GM12878 (cell line): ENCODE data around the gene TMCO1. TPM values are rescaled to one million over a fixed set of nuclear protein-coding genes. Genes with fewer than 3 reads are reported as not detected.

ENCODE experiments used
- ATAC-seq: fragments of 200-7000 bp; cut with Tn5 transposase; 3 replicates; pipeline ENCODE4 v1.9.1; 2020; ENCODE audit warnings: mild to moderate bottlenecking, moderate library complexity
- BruUV-seq: library from RNA; stranded (reverse); fragments of 400-500 nt; replicated peaks from 2 replicates; lab custom pipeline; 2021; lab: Mats Ljungman, UMichigan
- CTCF ChIA-PET: fragments of 300-600 bp; sonication (Branson Sonifier 250); formaldehyde crosslinking; extraction: SDS; loops from one replicate; lab custom pipeline; 2021; ENCODE audit warnings: inconsistent platforms; lab: Yijun Ruan, JAX
- POLR2A ChIA-PET: fragments of 350-600 bp; formaldehyde crosslinking; extraction: SDS; loops from one replicate; lab custom pipeline; 2021; ENCODE audit warnings: inconsistent platforms; lab: Charles Lee
- RAD21 ChIA-PET: fragments of 300-600 bp; sonication (Branson Sonifier 250); formaldehyde crosslinking; loops from one replicate; lab custom pipeline; 2023; ENCODE audit warnings: antibody characterized with exemption; ENCODE audit not compliant: unreplicated experiment; lab: Charles Lee
- SMC1A ChIA-PET: fragments of 300-600 bp; sonication (Branson Sonifier 250); formaldehyde crosslinking; loops from one replicate; lab custom pipeline; 2023; ENCODE audit not compliant: unreplicated experiment, uncharacterized antibody; lab: Charles Lee
- DNase-seq: peaks from one replicate; pipeline ENCODE4 v3.0.0-alpha.2; 2011; ENCODE audit warnings: low read depth, low spot score
- FAIRE-seq: peaks from 3 replicates; lab custom pipeline; 2011; peaks lifted over from hg19 to GRCh38; lab: Jason Lieb, UNC
- H2AFZ ChIP-seq: 2 replicates; pipeline ENCODE4 v1.6.0; 2011; ENCODE audit warnings: low read depth, low read length, control low read depth; ENCODE audit not compliant: control insufficient read depth
- H3K27ac ChIP-seq: 2 replicates; pipeline ENCODE4 v1.5.1; 2011; ENCODE audit warnings: control low read depth; ENCODE audit not compliant: control insufficient read depth, insufficient read depth
- H3K27me3 ChIP-seq, 2 experiments: replicated peaks in 1 of 2; 2 replicates each; pipeline versions ENCODE4 v1.6.0 to v1.6.1; 2011; ENCODE audit warnings: low read length in 1 of 2; ENCODE audit not compliant: control insufficient read depth in 2 of 2, insufficient read depth in 2 of 2
- H3K36me3 ChIP-seq, 2 experiments: 2 replicates each; pipeline ENCODE4 v1.5.1; 2011; ENCODE audit warnings: low read length in 1 of 2; ENCODE audit not compliant: control insufficient read depth in 2 of 2, insufficient read depth in 2 of 2
- H3K4me1 ChIP-seq: 2 replicates; pipeline ENCODE4 v1.6.1; 2011; ENCODE audit warnings: mild to moderate bottlenecking, low read length, moderate library complexity, mixed read lengths; ENCODE audit not compliant: control insufficient read depth, insufficient read depth
- H3K4me2 ChIP-seq: 2 replicates; pipeline ENCODE4 v1.6.0; 2011; ENCODE audit warnings: control low read depth; ENCODE audit not compliant: control insufficient read depth, insufficient read depth
- H3K4me3 ChIP-seq: fragments of 200-600 bp; sonication (generic); 2 replicates; pipeline ENCODE4 v1.5.1; 2016
- H3K79me2 ChIP-seq: 2 replicates; pipeline ENCODE4 v1.6.0; 2011; ENCODE audit warnings: low read length; ENCODE audit not compliant: control insufficient read depth, insufficient read depth
- H3K9ac ChIP-seq: 2 replicates; pipeline ENCODE4 v1.8.0; 2011; ENCODE audit warnings: low read length, control low read depth, mixed read lengths; ENCODE audit not compliant: control insufficient read depth, insufficient read depth
- H3K9me3 ChIP-seq: replicated peaks from 3 replicates; pipeline ENCODE4 v1.5.1; 2011; ENCODE audit warnings: mild to moderate bottlenecking, low read length; ENCODE audit not compliant: control insufficient read depth, insufficient read depth
- H4K20me1 ChIP-seq: 2 replicates; pipeline ENCODE4 v1.6.0; 2011; ENCODE audit not compliant: control insufficient read depth, insufficient read depth
- MEF2A ChIP-seq: IDR thresholded peaks from 2 replicates; pipeline ENCODE4 v1.6.1; 2011; ENCODE audit warnings: low read depth, mild to moderate bottlenecking, low read length, moderate library complexity; ENCODE audit not compliant: insufficient read depth
- MLLT1 ChIP-seq: fragments of 450-650 bp; IDR thresholded peaks from 2 replicates; pipeline ENCODE4 v1.6.1; 2016; ENCODE audit warnings: mild to moderate bottlenecking
- NR2F1 ChIP-seq: fragments of 450-650 bp; conservative IDR thresholded peaks from 2 replicates; pipeline ENCODE4 v1.6.1; 2017; ENCODE audit warnings: mild to moderate bottlenecking
- RBBP5 ChIP-seq: fragments of 200-600 bp; sonication (generic); conservative IDR thresholded peaks from 2 replicates; pipeline ENCODE4 v1.6.1; 2016
- STAT3 ChIP-seq: IDR thresholded peaks from 2 replicates; pipeline ENCODE4 v1.6.1; 2011; ENCODE audit warnings: low read depth, low read length, improper control_type of control experiment
- YY1 ChIP-seq: IDR thresholded peaks from 2 replicates; pipeline ENCODE4 v1.6.1; 2011; ENCODE audit warnings: low read depth, mild to moderate bottlenecking, low read length
- WGBS: methylation state at CpG from one replicate; pipeline ENCODE4 v1.1.6; 2016; ENCODE audit warnings: low lambda C conversion rate; ENCODE audit not compliant: insufficient replicate concordance, insufficient coverage; ENCODE audit errors: missing lambda C conversion rate; 5-methylcytosine and 5-hydroxymethylcytosine counted together
- in situ Hi-C: fragments of 300-500 bp; cut with MboI; formaldehyde crosslinking; loops from 9 replicates; pipeline ENCODE4 v1.14.3; 2018; ENCODE audit warnings: mixed read lengths
- intact Hi-C: fragments of 100-400 bp; cut with micrococcal nuclease; formaldehyde crosslinking; loops from one replicate; pipeline ENCODE4 v1.14.2; 2022; ENCODE audit not compliant: unreplicated experiment
- polyA plus RNA-seq, 11 experiments: library from polyadenylated mRNA; depleted of rRNA in 4 of 11; unstranded in 6 of 11; stranded (reverse) in 5 of 11; fragments of >200 nt; fragmentation: Nextera tagmentation in 4 of 11; fragmentation: Illumina TruSeq in 1 of 11; extraction: Ambion mirVana in 4 of 11; extraction: Trizol in 1 of 11; gene quantifications; 1 replicate in 1 of 11; 2 replicates in 10 of 11; pipeline versions ENCODE4 v1.2.1 to v1.2.3, GENCODE V29; 2011 to 2016; ENCODE audit warnings: inconsistent platforms in 2 of 11, missing spikeins in 2 of 11, low read depth in 1 of 11
- total RNA-seq, 4 experiments: library from RNA; depleted of rRNA in 3 of 4; stranded (reverse); fragments of >200 nt in 3 of 4; fragmentation: Illumina TruSeq in 1 of 4; extraction: Trizol in 1 of 4; gene quantifications; 2 replicates each; pipeline versions ENCODE4 v1.2.1 to v1.2.3, GENCODE V29; 2013 to 2021
- TF ChIP-seq, protein P1 (sequence below): fragments of 450-650 bp; IDR thresholded peaks from 2 replicates; pipeline ENCODE4 v1.6.1; 2016; ENCODE audit warnings: mild to moderate bottlenecking, moderate library complexity, borderline replicate concordance

TMCO1 gene
- total and polyA plus RNA-seq, 10 of the 15 experiments (the other 5 are each of a cell fraction or from before 2014, with no cell fraction given), result 50.3 to 253 (median 126) TPM

DNA sequence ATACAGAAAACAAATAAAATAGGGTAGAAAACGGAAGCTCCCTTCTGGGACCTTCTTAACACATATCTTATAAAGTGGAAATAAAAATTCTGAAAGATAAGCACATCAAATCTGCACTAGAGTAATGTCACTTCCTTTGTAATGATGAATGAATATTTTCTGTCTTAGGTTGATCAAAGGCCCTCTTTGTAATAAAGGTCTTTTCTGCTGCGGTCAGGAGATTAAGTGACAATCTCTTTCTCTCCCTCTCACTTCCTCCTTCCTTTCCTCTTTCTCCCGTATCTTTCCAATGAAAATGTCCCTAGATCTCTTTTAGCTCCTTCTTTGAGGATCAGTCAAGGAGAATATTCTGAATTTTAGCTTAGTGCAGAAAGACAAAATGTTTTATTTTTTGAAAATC lies 33.8 kb downstream of the TMCO1 start:
- intact Hi-C loops (no loop called here), in situ Hi-C loops (no loop called here)
- 0 out of 2 replicates have a peak, but pooled peaks cover 1% of the 10 kb centered on the region for H3K79me2 ChIP-seq
- H3K4me3 ChIP-seq, result no peak overlapping the region
- ChIA-PET RAD21 (interaction anchor here (1.1 kb wide), 1 partner anchor 142 kb away, joined by 3 read pairs; no protein-coding TSS in a partner anchor), POLR2A (no interaction called here)
- H3K4me2 ChIP-seq, result no peak overlapping the region
- FAIRE-seq, result no peak
- H3K27me3 ChIP-seq, result no peaks in the 10 kb centered on the region
- H3K27ac ChIP-seq, result no peak overlapping the region
- TF ChIP-seq RBBP5, result no peak
- TF ChIP-seq, protein P1, sequence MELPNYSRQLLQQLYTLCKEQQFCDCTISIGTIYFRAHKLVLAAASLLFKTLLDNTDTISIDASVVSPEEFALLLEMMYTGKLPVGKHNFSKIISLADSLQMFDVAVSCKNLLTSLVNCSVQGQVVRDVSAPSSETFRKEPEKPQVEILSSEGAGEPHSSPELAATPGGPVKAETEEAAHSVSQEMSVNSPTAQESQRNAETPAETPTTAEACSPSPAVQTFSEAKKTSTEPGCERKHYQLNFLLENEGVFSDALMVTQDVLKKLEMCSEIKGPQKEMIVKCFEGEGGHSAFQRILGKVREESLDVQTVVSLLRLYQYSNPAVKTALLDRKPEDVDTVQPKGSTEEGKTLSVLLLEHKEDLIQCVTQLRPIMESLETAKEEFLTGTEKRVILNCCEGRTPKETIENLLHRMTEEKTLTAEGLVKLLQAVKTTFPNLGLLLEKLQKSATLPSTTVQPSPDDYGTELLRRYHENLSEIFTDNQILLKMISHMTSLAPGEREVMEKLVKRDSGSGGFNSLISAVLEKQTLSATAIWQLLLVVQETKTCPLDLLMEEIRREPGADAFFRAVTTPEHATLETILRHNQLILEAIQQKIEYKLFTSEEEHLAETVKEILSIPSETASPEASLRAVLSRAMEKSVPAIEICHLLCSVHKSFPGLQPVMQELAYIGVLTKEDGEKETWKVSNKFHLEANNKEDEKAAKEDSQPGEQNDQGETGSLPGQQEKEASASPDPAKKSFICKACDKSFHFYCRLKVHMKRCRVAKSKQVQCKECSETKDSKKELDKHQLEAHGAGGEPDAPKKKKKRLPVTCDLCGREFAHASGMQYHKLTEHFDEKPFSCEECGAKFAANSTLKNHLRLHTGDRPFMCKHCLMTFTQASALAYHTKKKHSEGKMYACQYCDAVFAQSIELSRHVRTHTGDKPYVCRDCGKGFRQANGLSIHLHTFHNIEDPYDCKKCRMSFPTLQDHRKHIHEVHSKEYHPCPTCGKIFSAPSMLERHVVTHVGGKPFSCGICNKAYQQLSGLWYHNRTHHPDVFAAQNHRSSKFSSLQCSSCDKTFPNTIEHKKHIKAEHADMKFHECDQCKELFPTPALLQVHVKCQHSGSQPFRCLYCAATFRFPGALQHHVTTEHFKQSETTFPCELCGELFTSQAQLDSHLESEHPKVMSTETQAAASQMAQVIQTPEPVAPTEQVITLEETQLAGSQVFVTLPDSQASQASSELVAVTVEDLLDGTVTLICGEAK, result no peak
- TF ChIP-seq NR2F1, result no peak
- TF ChIP-seq MEF2A, result no peak
- TF ChIP-seq STAT3, result no peak
- TF ChIP-seq YY1, result no peak
- no peak for TF ChIP-seq MLLT1
- TF ChIP-seq, all 136 proteins: peak for 0
- Histone ChIP-seq H4K20me1 (no peaks in the 10 kb centered on the region), H3K4me1 (peaks cover 12% of the 10 kb centered on the region), H3K36me3 (peaks cover 0 to 7% of the 10 kb centered on the region in 2 experiments; a peak in 3 of 4 replicates), H3K9me3 (no peaks in the 10 kb centered on the region), H2AFZ (no peak overlapping the region), H3K9ac (no peak overlapping the region)
- CTCF ChIA-PET, result no interaction called here
- no TSS peak for BruUV-seq
- SMC1A ChIA-PET, result interaction anchor here (1.0 to 2.7 kb wide), 3 partner anchors 8 to 137 kb away, joined by 3 to 13 read pairs (median 4); no protein-coding TSS in a partner anchor
- ATAC-seq (no peak), DNase-seq (no peak)
- WGBS, result 91% methylated on average over 3 of the region's 3 CpGs
